Endodermal cell (in vitro differentiated cells): ENCODE results near the gene KLRB1. TPM values are rescaled to one million over a fixed set of nuclear protein-coding genes. Genes with fewer than 3 reads are reported as not detected.

Experiments
- DNase-seq: peaks from one replicate; pipeline ENCODE4 v3.0.0-alpha.2; 2017
- H3K27ac ChIP-seq: 2 replicates; pipeline ENCODE4 v1.5.1; 2013; ENCODE audit warnings: mild to moderate bottlenecking, low read depth, low read length, moderate library complexity
- H3K27me3 ChIP-seq: 2 replicates; pipeline ENCODE4 v1.6.1; 2013; ENCODE audit warnings: mild to moderate bottlenecking, low read length, moderate library complexity; ENCODE audit not compliant: insufficient read depth, control insufficient read depth, poor library complexity, severe bottlenecking
- H3K36me3 ChIP-seq: 2 replicates; pipeline ENCODE4 v1.7.0; 2013; ENCODE audit warnings: mild to moderate bottlenecking, low read length, moderate library complexity; ENCODE audit not compliant: control insufficient read depth, insufficient read depth
- H3K4me1 ChIP-seq: one replicate; pipeline ENCODE4 v1.7.0; 2013; ENCODE audit warnings: low read length; ENCODE audit not compliant: control insufficient read depth, insufficient read depth
- H3K4me3 ChIP-seq: 2 replicates; pipeline ENCODE4 v1.5.1; 2013; ENCODE audit warnings: mild to moderate bottlenecking, low read length, moderate library complexity
- H3K9ac ChIP-seq: 2 replicates; pipeline ENCODE4 v1.6.1; 2013; ENCODE audit warnings: mild to moderate bottlenecking, low read length, moderate library complexity; ENCODE audit not compliant: poor library complexity, severe bottlenecking; ENCODE audit errors: extremely low read depth
- H3K9me3 ChIP-seq: 2 replicates; pipeline ENCODE4 v1.6.1; 2013; ENCODE audit warnings: mild to moderate bottlenecking, low read length, moderate library complexity; ENCODE audit not compliant: control insufficient read depth
- H3K27ac Mint-ChIP-seq: 2 replicates; pipeline ENCODE4 v1.8.0; 2020; ENCODE audit warnings: mixed read lengths
- H3K27me3 Mint-ChIP-seq: 2 replicates; pipeline ENCODE4 v1.8.0; 2021; ENCODE audit warnings: mild to moderate bottlenecking, mixed read lengths; ENCODE audit not compliant: insufficient read depth
- H3K36me3 Mint-ChIP-seq: 2 replicates; pipeline ENCODE4 v1.8.0; 2020; ENCODE audit warnings: low read depth, mixed read lengths
- H3K4me1 Mint-ChIP-seq: 2 replicates; pipeline ENCODE4 v1.8.0; 2020; ENCODE audit warnings: mixed read lengths
- H3K4me3 Mint-ChIP-seq: 2 replicates; pipeline ENCODE4 v1.8.0; 2020; ENCODE audit warnings: mild to moderate bottlenecking, moderate library complexity, mixed read lengths
- H3K9me3 Mint-ChIP-seq: 2 replicates; pipeline ENCODE4 v1.8.0; 2020; ENCODE audit warnings: mild to moderate bottlenecking, mixed read lengths
- CTCF ChIP-seq: fragments of 200-600 bp; sonication (generic); conservative IDR thresholded peaks from 2 replicates; pipeline ENCODE4 v1.5.0; 2021; ENCODE audit warnings: antibody characterized with exemption, mild to moderate bottlenecking
- WGBS, 2 experiments: methylation state at CpG; one replicate each; pipeline versions ENCODE4 v1.1.5 to v1.1.7; 2013; ENCODE audit warnings: missing lambda C conversion rate in 2 of 2, mixed read lengths in 1 of 2; ENCODE audit not compliant: insufficient coverage in 1 of 2, insufficient read length in 1 of 2; 5-methylcytosine and 5-hydroxymethylcytosine counted together
- total RNA-seq, 2 donors: library from RNA; stranded (reverse); fragmentation: NEBNext Ultra II Directional in 1 of 2; extraction: Animal tissue kit (Norgen Biotek cat#: 25700) in 1 of 2; gene quantifications; 2 replicates in 1 of 2; 3 replicates in 1 of 2; pipeline ENCODE4 v1.2.1, GENCODE V29; 2021

Gene KLRB1
- total RNA-seq, 2 donors from 2014 or later = not detected

- no peak overlapping the region for H3K9ac ChIP-seq
- H3K4me1 ChIP-seq = no peaks in the 10 kb centered on the region
- H3K4me3 Mint-ChIP-seq = no peak overlapping the region
- H3K27me3 Mint-ChIP-seq = no peaks in the 10 kb centered on the region
- no peaks in the 10 kb centered on the region for H3K36me3 ChIP-seq
- no peak for DNase-seq
- peaks cover 8% of the 10 kb centered on the region for H3K9me3 ChIP-seq
- H3K4me1 Mint-ChIP-seq = no peaks in the 10 kb centered on the region
- peaks cover 29% of the 10 kb centered on the region for H3K9me3 Mint-ChIP-seq
- no peak overlapping the region for H3K27ac ChIP-seq
- H3K4me3 ChIP-seq = no peak overlapping the region
- whole genome bisulfite sequencing, 2 experiments = 86 to 100% methylated on average over 2 to 3 of the region's 4 CpGs
- no peaks in the 10 kb centered on the region for H3K27me3 ChIP-seq
- TF ChIP-seq CTCF = no peak
- H3K36me3 Mint-ChIP-seq = peaks cover 5% of the 10 kb centered on the region
- H3K27ac Mint-ChIP-seq = no peak overlapping the region
Measured at GRCh38 chr12:9606736-9607372, 862 bp downstream of the KLRB1 start.

GRCh38 chr12:9606247-9606646 lies 1.5 kb downstream of the KLRB1 start:
- Histone ChIP-seq H3K36me3 (no peaks in the 10 kb centered on the region), H3K9me3 (peaks cover 8% of the 10 kb centered on the region), H3K4me3 (no peak overlapping the region), H3K9ac (no peak overlapping the region), H3K27me3 (no peaks in the 10 kb centered on the region), H3K4me1 (no peaks in the 10 kb centered on the region), H3K27ac (no peak overlapping the region)
- Mint-ChIP-seq H3K4me1 (peaks cover 1% of the 10 kb centered on the region), H3K27ac (no peak overlapping the region), H3K27me3 (no peaks in the 10 kb centered on the region), H3K4me3 (no peak overlapping the region), H3K36me3 (peaks cover 5% of the 10 kb centered on the region), H3K9me3 (peaks cover 24% of the 10 kb centered on the region)
- 87 to 100% methylated on average over 1 to 3 of the region's 3 CpGs for WGBS, 2 experiments
- no peak for DNase-seq
- no peak for TF ChIP-seq CTCF

GRCh38 chr12:9605483-9605882 lies 2.2 kb downstream of the KLRB1 start:
- H3K36me3 Mint-ChIP-seq = peaks cover 5% of the 10 kb centered on the region
- peaks cover 6% of the 10 kb centered on the region for H3K9me3 ChIP-seq
- H3K27ac ChIP-seq = no peak overlapping the region
- H3K4me1 Mint-ChIP-seq = peaks cover 5% of the 10 kb centered on the region
- H3K4me3 Mint-ChIP-seq = no peak overlapping the region
- H3K27me3 ChIP-seq = no peaks in the 10 kb centered on the region
- no peak overlapping the region for H3K9ac ChIP-seq
- 96 to 100% methylated on average over 2 of the region's 2 CpGs for WGBS, 2 experiments
- no peak for DNase-seq
- H3K36me3 ChIP-seq = no peaks in the 10 kb centered on the region
- no peak overlapping the region for H3K4me3 ChIP-seq
- H3K27ac Mint-ChIP-seq = no peak overlapping the region
- H3K27me3 Mint-ChIP-seq = no peaks in the 10 kb centered on the region
- no peak for TF ChIP-seq CTCF
- no peaks in the 10 kb centered on the region for H3K4me1 ChIP-seq
- peaks cover 17% of the 10 kb centered on the region for H3K9me3 Mint-ChIP-seq
